GM13976 (cell line): Measurements from ENCODE around the gene TBX1.

Source experiments
- DNase-seq: peaks from one replicate; pipeline ENCODE4 v3.0.0; 2012; ENCODE audit warnings: low spot score
- CTCF ChIP-seq: IDR thresholded peaks from 2 replicates; pipeline ENCODE4 v1.5.1; 2012; ENCODE audit warnings: borderline replicate concordance, mild to moderate bottlenecking; ENCODE audit not compliant: insufficient read depth; ENCODE audit errors: extremely low read depth, missing control alignments, control extremely low read depth
- in situ Hi-C: fragments of 300-500 bp; cut with MboI; formaldehyde crosslinking; loops from one replicate; pipeline ENCODE4 v1.12.0; 2022; ENCODE audit warnings: low sequenced_read_pairs, mixed read lengths, inconsistent platforms; ENCODE audit not compliant: unreplicated experiment

Gene TBX1

GRCh38 chr22:19807161-19807913, 46.8 kb downstream of the TBX1 start:
- TF ChIP-seq CTCF = no peak
- in situ Hi-C loops = no loop called here
- no peak for DNase-seq

GRCh38 chr22:19807914-19808872, 47.6 kb downstream of the TBX1 start:
- in situ Hi-C loops = no loop called here
- no peak for DNase-seq
- TF ChIP-seq CTCF = no peak

GRCh38 chr22:19808873-19809478, 48.4 kb downstream of the TBX1 start:
- TF ChIP-seq CTCF = no peak
- DNase-seq = no peak

GRCh38 chr22:19809741-19810140, 49.2 kb downstream of the TBX1 start:
- DNase-seq = no peak
- no peak for TF ChIP-seq CTCF
- in situ Hi-C loops = no loop called here

More at GRCh38 chr22:19808873-19809478, 48.4 kb downstream of the TBX1 start:
- in situ Hi-C loops = no loop called here

- in situ Hi-C loops = no loop called here
- no peak for DNase-seq
Measured at GRCh38 chr22:19810381-19811201, 50.0 kb downstream of the TBX1 start.

More at GRCh38 chr22:19810381-19811201, 50.0 kb downstream of the TBX1 start:
- TF ChIP-seq CTCF = no peak
